LNCAP (cell line): ENCODE data around the gene BEAN1.

Experiments
- TF ChIP-seq, protein P1 (sequence below): fragments of 450-650 bp; IDR thresholded peaks from 2 replicates; pipeline ENCODE4 v1.5.1; 2017; ENCODE audit warnings: mild to moderate bottlenecking

Gene BEAN1

DNA sequence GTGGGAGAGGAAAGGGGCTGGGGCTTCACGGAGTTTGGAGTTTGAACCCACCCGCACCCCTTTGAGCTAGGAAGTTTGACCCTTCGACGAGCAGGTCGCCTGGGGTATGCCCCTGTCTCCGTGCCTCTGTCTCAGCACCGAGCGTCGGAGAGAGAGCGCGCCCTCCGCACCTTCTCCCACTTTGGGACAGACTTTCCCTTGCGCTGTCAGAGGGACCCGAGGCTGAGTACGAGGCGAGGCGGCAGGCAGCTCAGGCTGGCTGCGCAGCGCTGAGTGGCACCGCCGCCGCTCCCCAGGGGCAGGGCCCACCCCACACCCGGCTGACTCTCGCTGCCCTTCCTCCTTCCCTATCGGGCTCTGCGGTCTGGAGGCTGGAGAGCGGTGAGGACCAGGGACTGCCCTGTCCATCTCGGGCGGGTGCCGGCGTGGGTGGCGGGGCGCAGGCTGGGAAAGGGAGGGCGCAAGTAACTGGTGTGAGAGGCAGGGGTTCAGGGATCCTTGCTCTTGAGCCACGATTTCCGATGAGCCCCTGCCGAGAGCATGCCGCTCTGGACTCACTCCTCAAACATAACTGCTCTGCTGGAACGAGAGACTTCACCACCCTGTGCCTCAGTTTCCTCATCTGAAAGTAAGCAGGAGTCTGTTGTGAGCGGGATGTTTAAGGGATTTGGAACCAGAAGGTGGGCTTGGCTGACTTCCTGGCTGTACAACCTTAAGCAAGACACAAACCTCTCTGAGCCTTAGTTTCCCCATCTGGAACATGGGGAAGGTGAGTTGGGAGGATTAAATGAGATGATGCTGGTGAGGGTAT is 981 bp downstream of the BEAN1 start:
- TF ChIP-seq, protein P1, sequence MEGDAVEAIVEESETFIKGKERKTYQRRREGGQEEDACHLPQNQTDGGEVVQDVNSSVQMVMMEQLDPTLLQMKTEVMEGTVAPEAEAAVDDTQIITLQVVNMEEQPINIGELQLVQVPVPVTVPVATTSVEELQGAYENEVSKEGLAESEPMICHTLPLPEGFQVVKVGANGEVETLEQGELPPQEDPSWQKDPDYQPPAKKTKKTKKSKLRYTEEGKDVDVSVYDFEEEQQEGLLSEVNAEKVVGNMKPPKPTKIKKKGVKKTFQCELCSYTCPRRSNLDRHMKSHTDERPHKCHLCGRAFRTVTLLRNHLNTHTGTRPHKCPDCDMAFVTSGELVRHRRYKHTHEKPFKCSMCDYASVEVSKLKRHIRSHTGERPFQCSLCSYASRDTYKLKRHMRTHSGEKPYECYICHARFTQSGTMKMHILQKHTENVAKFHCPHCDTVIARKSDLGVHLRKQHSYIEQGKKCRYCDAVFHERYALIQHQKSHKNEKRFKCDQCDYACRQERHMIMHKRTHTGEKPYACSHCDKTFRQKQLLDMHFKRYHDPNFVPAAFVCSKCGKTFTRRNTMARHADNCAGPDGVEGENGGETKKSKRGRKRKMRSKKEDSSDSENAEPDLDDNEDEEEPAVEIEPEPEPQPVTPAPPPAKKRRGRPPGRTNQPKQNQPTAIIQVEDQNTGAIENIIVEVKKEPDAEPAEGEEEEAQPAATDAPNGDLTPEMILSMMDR = no peak

DNA sequence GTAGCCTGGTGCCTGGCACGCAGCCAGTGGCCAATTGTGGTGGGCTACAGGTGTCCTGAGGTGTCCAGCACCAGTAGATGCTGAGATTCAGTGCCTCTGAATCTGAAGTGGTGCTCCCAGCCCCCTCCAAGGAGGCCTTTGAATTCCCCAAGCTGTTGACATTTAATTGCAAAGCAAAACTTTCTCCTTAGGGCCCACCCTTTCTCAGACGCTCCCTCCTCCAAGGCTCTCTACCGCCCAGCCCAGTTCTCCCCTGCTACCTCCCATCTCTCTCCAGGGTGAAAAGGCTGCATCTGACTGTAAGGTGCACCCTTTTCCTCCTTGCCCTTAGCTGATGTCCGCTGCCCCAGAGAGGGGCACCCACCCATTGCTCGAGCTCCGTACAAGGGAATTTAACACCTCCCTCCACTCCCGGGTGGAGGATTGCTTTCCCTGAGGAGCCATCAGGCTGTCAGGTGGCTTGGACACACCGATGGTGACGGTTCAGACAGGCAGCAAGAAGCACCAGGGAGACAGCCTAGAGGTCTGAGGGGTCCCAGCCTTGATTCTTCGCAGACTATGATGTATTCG is 1.7 kb downstream of the BEAN1 start:
- TF ChIP-seq, protein P1 = no peak

DNA sequence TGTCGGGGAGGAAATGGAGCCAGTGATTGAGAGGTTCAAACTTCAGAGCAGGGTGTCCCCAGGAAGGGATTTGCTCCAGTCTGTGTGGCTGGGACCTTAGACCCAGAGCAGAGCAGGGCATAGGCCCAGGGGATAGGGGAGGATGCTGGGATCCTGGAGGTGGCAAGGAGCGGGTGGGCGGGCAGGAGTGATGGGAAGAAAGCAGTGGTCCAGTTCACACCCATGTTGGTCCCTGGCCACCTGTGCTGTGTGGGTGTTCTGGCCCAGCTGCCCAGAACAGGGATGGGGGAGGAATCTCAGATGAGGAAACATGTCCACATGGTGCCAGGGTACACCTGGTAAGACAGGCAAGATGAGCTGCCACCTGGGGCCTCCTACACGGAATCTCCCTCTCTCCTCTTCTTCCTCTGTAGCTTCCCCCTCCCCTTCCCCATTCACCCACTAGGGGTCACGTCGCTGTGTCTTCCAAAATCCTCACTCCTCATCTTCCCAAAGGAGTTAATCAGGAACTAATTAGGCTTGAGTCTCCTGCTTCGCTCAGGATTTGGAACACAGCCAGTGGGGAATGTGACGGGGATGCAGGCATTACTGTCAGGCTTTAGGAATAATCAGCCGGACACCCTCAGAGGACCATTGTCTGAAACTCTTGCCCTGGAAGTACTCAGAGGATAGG is 2.3 kb downstream of the BEAN1 start:
- TF ChIP-seq, protein P1 = no peak

DNA sequence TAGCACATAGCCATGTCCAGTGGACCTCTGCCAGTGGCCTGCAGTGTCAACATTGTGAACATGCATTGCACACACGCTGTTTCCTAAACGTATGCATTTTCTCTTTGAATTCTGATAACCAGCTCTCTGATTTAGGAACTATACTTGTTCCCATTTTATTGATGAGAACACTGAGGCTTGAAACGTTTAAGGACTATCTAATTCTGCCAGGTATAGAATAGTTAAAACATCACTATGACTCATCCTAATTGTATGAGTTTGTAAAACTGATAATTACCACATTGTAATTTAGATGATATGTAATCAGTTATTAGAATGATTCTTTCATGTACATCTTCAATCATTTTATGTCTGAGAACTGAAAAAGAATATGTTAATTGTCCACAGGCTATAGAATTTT is 3.1 kb downstream of the BEAN1 start:
- TF ChIP-seq, protein P1 = no peak

DNA sequence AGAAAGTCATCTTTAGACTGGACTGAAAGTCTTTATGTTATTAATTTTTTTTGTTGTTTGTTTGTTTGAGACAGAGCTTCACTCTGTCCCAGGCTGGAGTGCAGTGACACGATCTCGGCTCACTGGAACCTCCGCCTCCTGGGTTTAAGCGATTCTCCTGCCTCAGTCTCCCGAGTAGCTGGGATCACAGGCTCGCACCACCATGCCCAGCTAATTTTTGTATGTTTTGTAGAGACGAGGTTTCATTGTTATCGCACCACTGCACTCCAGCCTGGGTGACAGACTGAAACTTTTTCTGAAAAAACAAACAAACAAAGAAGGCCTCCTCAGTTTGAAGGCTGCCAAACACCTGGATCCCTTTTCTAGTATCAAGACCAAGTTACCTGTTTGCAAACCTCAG is 4.7 kb downstream of the BEAN1 start:
- TF ChIP-seq, protein P1 = no peak

DNA sequence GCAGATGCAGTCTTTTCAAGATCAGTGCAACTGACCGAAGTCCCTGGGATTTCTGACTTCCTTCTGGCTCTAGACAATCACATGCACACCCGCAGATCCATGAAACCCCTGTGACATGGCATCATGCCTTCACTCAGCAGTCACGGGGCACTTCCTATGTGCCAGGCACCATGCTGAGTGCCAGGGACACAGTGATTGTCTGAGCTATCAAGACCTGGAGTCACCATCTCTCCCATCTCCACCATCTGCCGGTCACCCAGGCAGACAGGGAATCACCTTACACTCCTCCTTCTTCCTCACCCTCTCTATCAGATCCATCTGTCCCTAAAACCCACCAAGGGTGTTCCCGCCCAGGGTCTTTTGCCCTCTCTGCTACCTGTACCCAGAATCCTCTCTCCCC is 5.3 kb downstream of the BEAN1 start:
- TF ChIP-seq, protein P1 = no peak

DNA sequence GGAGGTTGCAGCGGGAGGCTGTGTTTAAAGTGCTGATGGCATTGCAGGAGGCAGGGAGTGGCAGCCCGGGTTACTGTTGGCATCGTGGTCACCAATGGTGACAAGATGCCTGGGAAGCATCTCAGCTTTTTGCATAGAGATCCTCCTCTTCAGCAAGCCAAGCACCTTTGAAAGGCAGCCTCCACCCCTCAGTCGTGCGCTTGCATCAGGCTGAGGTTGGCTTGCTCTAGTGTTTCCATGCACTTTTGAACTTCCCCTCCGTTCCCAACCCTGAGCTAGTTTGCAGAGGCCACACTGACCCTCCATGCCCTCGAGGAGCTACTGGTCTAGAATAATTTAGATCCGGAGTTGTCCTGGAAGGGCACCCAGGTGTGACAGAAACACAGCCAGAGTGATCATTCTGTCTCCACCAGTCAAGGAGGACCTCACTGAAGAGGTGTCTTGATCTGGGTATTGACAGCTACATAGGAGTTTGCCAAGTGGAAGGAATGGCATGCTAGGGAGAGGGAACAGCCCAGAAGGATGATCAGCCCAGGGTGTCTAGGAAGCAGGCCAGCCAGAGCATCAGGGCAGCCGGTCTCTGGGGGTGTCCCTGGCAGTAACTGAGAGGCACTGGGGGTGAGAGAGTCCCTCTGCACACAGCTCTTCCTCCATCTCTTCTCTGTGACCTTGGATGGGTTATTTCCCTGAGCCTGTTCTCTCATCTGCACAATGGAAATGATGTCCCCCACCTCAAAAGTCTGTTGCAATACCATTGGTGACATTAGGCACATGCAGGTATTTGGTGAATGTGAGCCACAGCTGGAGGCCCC is 7.7 kb downstream of the BEAN1 start:
- TF ChIP-seq, protein P1 = no peak
